Thyroid gland (tissue), 4 donors: ENCODE measurements around the gene FIBCD1. TPM values are rescaled to one million over a fixed set of nuclear protein-coding genes. Genes with fewer than 3 reads are reported as not detected.

Experiments
- DNase-seq, 2 donors: peaks; one replicate each; pipeline ENCODE4 v3.0.0-alpha.2; 2019
- H3K27ac ChIP-seq, 3 donors: fragments of 200-600 bp; sonication (generic); 1 replicate in 2 of 3; 2 replicates in 1 of 3; pipeline ENCODE4 v1.5.1; 2016 to 2019; ENCODE audit warnings: mild to moderate bottlenecking in 1 of 3, moderate library complexity in 1 of 3
- H3K27me3 ChIP-seq: fragments of 200-600 bp; sonication (generic); one replicate; pipeline ENCODE4 v1.5.1; 2019
- H3K36me3 ChIP-seq, 2 donors: fragments of 200-600 bp; sonication (generic); one replicate each; pipeline ENCODE4 v1.5.1; 2016 to 2019
- H3K4me1 ChIP-seq, 2 donors: fragments of 200-600 bp; sonication (generic); one replicate each; pipeline ENCODE4 v1.5.1; 2017 to 2019
- H3K4me3 ChIP-seq, 3 donors: fragments of 200-600 bp; sonication (generic); replicated peaks in 1 of 3; 1 replicate in 2 of 3; 2 replicates in 1 of 3; pipeline ENCODE4 v1.5.1; 2016; ENCODE audit warnings: mild to moderate bottlenecking in 1 of 3
- H3K9me3 ChIP-seq: fragments of 200-600 bp; sonication (generic); one replicate; pipeline ENCODE4 v1.5.1; 2017
- CTCF ChIP-seq, 6 experiments: fragments of 200-600 bp in 3 of 6; fragments of 450-650 bp in 3 of 6; sonication (generic) in 3 of 6; IDR thresholded peaks; one replicate each; pipeline ENCODE4 v1.5.1; 2016 to 2019; ENCODE audit warnings: antibody characterized with exemption in 6 of 6, mild to moderate bottlenecking in 2 of 6, inconsistent platforms in 1 of 6, moderate library complexity in 1 of 6
- POLR2A ChIP-seq, 2 donors: fragments of 450-650 bp; IDR thresholded peaks; one replicate each; pipeline ENCODE4 v1.6.1; 2017; ENCODE audit warnings: antibody characterized with exemption in 2 of 2, mild to moderate bottlenecking in 2 of 2, moderate library complexity in 1 of 2
- WGBS, 2 donors: methylation state at CpG; one replicate each; pipeline ENCODE4 v1.1.5; 2017; 5-methylcytosine and 5-hydroxymethylcytosine counted together
- intact Hi-C: fragments of 100-400 bp; cut with DNase I; formaldehyde crosslinking; loops from one replicate; pipeline ENCODE4 v1.15.1; 2023
- total RNA-seq, 4 donors: library from RNA; depleted of rRNA; stranded (reverse); fragments of >200 nt; gene quantifications; one replicate each; pipeline ENCODE4 v1.2.3, GENCODE V29; 2016

The FIBCD1 gene
- total RNA-seq, 4 donors from 2014 or later, result 0.11 to 0.13 TPM; not detected in 2

- Histone ChIP-seq H3K36me3 (no peaks in the 10 kb centered on the region), H3K4me3 (no peak overlapping the region), H3K27me3 (no peaks in the 10 kb centered on the region), H3K27ac (no peak overlapping the region), H3K4me1 (no peaks in the 10 kb centered on the region), H3K9me3 (no peaks in the 10 kb centered on the region)
- TF ChIP-seq POLR2A (IDR thresholded peaks at IDR 0.05) (no peak), CTCF (IDR thresholded peaks at IDR 0.05) (no peak)
- intact Hi-C loops, result no loop called here
- no peak for DNase-seq
- 88 to 95% methylated on average over 5 to 6 of the region's 6 CpGs for WGBS, 2 donors
Observed at GRCh38 chr9:130983359-130983670, 44.3 kb upstream of the FIBCD1 start.

- no peak overlapping the region for H3K4me3 ChIP-seq
- DNase-seq, result no peak
- no peaks in the 10 kb centered on the region for H3K27me3 ChIP-seq
- no peak overlapping the region for H3K27ac ChIP-seq
- no peaks in the 10 kb centered on the region for H3K9me3 ChIP-seq
- no peak for TF ChIP-seq POLR2A (IDR thresholded peaks at IDR 0.05)
- TF ChIP-seq CTCF (IDR thresholded peaks at IDR 0.05), result no peak
- 71 to 78% methylated on average over 19 to 25 of the region's 25 CpGs for WGBS, 2 donors
- intact Hi-C loops, result no loop called here
- H3K4me1 ChIP-seq, result no peaks in the 10 kb centered on the region
- H3K36me3 ChIP-seq, result no peaks in the 10 kb centered on the region
Observed at GRCh38 chr9:130982636-130983358, 43.8 kb upstream of the FIBCD1 start.

DNA sequence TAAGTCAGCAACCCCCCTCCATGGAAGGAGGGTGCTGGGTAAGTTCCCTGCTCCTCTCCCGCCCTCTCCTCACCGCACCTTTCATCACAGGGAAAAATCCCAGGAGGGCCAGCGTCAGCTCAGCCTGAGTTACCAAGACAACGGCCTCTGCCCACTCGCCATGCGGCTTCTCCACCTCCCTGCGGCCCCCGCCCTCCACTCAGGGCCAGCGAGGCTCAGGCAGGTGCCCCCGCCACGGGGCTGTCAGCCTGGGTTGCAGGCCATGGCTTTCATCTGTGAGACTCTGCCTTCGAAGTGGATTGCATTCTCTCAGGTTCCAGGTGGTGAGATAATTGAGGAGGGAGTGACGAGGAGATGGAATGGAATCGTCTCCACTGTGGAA is 42.7 kb upstream of the FIBCD1 start:
- intact Hi-C loops, result no loop called here

GRCh38 chr9:130981002-130981755 is 42.1 kb upstream of the FIBCD1 start:
- TF ChIP-seq CTCF (IDR thresholded peaks at IDR 0.05), result no peak
- no peak for TF ChIP-seq POLR2A (IDR thresholded peaks at IDR 0.05)
- no peaks in the 10 kb centered on the region for H3K4me1 ChIP-seq
- no peaks in the 10 kb centered on the region for H3K9me3 ChIP-seq
- H3K27me3 ChIP-seq, result no peaks in the 10 kb centered on the region
- no peak overlapping the region for H3K27ac ChIP-seq
- DNase-seq, result no peak
- H3K4me3 ChIP-seq, result no peak overlapping the region
- WGBS, 2 donors, result 76 to 77% methylated on average over 7 to 9 of the region's 10 CpGs
- H3K36me3 ChIP-seq, result no peaks in the 10 kb centered on the region
- intact Hi-C loops, result no loop called here

More for the DNA sequence above, 42.7 kb upstream of the FIBCD1 start:
- DNase-seq, result no peak
- H3K4me1 ChIP-seq, result no peaks in the 10 kb centered on the region
- 57 to 60% methylated on average over 14 of the region's 14 CpGs for WGBS, 2 donors
- no peaks in the 10 kb centered on the region for H3K9me3 ChIP-seq
- H3K4me3 ChIP-seq, result no peak overlapping the region
- no peaks in the 10 kb centered on the region for H3K27me3 ChIP-seq
- TF ChIP-seq CTCF (IDR thresholded peaks at IDR 0.05), result no peak
- no peak for TF ChIP-seq POLR2A (IDR thresholded peaks at IDR 0.05)
- no peak overlapping the region for H3K27ac ChIP-seq
- no peaks in the 10 kb centered on the region for H3K36me3 ChIP-seq

- 82 to 86% methylated on average over 16 of the region's 16 CpGs for WGBS, 2 donors
- TF ChIP-seq POLR2A (IDR thresholded peaks at IDR 0.05), result no peak
- TF ChIP-seq CTCF (IDR thresholded peaks at IDR 0.05), result no peak
- no peak overlapping the region for H3K4me3 ChIP-seq
- H3K9me3 ChIP-seq, result no peaks in the 10 kb centered on the region
- DNase-seq, result no peak
- intact Hi-C loops, result no loop called here
- H3K27me3 ChIP-seq, result no peaks in the 10 kb centered on the region
- H3K27ac ChIP-seq, result no peak overlapping the region
- no peaks in the 10 kb centered on the region for H3K4me1 ChIP-seq
- no peaks in the 10 kb centered on the region for H3K36me3 ChIP-seq
Observed at GRCh38 chr9:130980526-130980925, 41.5 kb upstream of the FIBCD1 start.
